GM15510 (cell line): ENCODE data around the gene TXNDC2.

Experiments
- POLR2A ChIP-seq: IDR thresholded peaks from 3 replicates; pipeline ENCODE4 v1.6.1; 2011; ENCODE audit warnings: borderline replicate concordance; ENCODE audit not compliant: insufficient read length; ENCODE audit errors: extremely low read depth

TXNDC2 gene

DNA sequence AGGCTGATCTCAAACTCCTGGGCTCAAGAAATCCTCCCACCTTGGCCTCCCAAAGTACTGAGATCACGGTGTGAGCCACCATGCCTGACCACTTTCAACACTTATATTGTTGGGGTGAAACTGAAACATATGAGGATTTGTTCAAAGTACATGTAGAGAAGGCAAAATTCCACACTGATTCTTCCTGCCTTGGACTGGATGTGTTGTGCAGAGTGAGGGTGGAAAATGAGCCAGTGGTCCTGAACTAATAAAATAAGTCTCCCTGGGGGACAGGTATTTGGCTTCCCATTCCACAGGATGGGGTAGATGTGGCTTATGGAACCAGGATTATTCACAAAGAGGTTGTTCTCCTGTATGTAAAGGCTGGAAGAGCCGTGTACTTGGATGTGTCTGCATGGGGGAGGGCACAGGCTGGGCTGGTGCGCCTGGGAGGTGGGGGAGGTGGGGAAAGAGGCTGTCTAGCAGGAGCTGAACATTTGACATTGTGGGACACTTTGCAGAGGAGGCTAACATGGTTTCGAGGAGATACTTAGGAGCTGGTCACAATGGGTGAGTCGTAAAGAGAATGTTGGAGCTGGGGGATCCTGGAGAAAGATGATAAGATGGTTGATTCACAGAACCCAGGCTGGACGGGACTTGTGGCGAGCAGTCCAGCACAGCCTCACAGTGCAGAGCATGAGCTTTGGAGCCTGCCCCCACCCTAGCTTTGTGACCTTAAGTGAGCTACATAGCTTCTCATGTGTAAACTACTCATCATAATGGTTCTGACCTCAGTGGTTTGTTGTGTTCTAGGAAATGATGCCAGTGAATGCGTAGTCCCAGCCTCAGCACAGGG, at the start of gene TXNDC2:
TXNDC2 (plus strand) TSS at position 804 of the 835 bp plus-strand sequence. CDS start 708 bp downstream, outside the sequence.
- TF ChIP-seq POLR2A, result no peak

DNA sequence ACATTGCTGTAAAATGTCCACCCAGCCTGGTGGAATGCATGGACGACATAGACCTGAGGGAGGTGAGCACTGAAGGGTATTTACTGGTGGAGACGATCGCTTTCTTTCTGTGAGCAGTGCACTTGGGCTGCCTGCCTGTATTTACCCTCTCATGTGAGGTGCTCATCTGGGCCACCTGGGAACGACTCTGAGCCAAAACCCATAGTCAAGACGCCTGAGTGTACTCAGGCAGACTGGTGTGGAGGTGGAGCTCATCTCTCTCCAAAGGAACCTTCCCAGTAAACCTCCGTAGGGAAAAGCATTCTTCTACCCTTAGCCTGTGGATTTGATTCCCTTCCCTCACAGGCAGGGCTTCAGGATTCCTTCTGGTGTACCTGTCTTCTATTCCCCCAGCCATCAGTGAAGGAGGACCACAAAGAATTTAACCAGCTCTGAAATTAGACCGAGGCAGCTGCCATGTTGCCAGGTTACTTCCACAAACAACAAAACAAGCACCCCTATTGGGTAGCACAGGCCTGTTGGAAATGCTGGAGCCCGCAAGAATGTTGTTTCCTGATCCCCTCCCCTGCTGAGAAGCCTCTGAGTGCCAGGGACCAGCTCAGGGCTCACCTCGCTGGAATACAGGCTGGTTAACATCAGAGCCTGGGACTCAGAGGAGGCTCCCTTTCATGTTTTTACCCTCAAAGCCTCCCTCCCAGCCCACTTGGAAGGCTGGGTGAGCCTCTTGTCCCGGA, 47.5 kb upstream of the TXNDC2 start:
- TF ChIP-seq POLR2A, result no peak

DNA sequence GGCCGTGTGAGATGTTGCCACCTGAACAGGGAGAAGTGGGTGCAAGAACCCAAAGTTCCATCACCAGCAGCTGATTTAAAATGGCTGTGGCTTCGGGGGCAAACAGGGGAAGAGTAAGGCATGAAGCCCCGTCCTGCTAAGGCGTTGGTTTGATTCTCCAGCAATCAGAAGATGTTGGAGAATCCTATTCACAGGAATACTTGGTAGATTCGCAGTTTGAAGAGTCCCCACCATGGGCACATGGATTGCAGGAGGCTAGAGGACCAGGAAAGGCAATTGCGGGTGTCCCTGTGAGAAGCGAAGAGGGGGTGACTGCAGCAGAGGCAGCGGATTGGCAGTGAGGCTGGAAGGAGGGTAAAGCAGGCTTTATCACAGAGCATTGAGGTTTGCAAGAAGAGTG, 46.6 kb upstream of the TXNDC2 start:
- no peak for TF ChIP-seq POLR2A

DNA sequence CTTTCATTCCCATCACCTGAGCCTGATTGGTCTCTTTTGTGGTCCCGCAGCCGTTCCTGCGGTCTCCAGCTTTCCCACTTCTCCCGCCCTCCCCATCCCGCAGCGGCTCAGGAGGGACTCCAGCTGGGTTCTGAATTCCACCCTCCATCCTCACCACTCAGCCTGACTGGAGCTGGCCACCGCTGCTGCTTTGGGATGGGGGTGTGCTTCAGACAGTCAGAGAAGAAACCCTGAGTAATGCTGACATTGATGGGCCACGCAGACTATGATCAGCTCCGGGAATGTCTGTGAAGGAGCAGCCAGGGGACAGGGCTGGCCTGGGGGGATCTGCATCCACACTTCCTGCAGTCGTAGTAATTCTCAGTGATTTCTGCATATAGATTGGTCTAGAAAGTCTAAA, 45.9 kb upstream of the TXNDC2 start:
- TF ChIP-seq POLR2A, result no peak

DNA sequence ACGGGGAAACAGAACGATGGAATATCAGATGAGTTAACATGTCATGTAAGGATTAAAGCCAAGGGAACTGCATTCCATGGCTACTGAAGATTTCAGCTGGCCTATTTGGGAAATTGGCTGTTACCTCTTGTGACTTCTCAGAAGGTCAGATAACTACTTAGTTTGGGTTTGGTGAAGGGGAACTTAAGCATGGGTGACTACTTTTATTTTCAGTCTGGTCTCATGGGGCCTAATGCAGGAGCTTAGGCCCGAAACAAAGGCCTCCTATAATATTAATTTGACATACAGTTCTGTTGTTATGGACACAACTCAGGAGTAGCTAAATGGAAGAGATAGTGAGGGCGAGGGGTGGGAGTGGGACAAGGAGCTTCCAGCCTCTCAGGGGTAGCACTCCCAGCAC, 44.0 kb upstream of the TXNDC2 start:
- no peak for TF ChIP-seq POLR2A

DNA sequence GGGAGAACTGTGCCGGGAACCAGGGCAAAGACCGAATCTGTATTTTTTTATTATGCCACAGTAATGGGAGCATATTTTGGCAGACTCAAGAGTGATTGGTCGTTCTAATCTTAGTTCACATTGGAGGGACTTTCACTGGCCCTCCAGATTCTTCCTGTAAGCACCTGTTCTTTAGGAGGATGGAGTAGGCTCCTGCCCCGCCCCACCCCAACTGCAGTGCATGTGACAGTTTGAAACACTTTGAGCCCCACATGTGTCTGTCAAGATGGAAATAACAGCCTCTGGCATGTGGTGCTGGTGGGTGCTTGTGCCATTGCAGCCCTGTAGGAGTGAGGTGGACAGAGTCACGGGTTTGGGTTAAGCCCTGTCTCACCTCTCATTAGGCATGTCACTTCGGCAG, 43.3 kb upstream of the TXNDC2 start:
- no peak for TF ChIP-seq POLR2A

DNA sequence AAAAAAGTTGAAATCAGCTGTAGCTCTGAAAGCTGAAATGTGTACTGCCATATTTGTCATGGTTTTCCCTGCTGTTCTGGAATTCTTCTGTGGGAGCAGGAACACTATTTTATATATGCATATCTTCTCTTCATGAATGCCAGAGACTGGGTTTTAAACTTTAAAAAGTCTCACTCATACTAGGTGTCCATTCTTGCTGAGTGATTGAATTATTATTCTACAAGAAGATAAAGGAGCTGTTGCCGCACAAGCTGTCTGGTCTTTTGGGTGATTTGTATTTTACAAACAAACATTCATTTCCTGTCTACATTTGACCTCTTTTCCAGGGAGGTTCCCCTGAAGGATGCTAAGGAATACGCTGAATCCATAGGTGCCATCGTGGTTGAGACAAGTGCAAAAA, 40.5 kb upstream of the TXNDC2 start:
- no peak for TF ChIP-seq POLR2A

DNA sequence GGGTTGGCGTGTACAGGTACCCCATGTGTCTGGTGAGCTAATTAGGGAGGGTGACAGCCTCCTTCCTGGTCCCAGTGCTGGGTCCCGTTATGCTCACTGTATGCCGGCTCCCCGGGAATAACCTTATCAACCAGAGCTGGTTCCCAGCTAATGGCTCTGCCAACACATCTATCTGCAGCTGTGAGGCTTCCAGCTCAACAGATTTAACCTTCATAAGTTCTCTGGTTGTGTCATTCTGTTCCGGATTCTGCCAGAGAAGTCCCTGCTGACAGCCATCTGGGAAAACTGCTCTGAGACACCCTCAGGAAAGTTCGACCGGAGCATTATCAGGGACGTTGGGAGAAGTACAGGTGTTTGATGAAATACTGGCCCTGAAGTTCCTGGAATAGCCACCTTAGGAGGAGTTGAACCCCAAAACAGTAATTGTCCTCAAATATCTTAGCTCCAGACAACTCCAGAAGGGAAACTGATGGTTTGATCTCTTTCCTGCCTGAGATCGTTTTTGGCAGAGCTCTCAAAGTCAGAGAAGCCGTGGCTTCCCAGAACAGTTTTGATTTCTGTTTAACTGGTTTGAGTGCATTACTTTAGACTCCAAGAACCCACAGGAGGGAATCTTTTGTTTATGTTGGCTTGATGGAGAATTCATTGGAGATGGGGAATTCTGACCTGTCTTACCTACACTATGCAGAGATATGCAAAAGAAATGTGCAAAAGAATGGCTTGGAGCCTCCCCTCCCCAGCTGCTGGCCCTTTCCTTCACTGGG, 39.4 kb upstream of the TXNDC2 start:
- TF ChIP-seq POLR2A, result no peak

DNA sequence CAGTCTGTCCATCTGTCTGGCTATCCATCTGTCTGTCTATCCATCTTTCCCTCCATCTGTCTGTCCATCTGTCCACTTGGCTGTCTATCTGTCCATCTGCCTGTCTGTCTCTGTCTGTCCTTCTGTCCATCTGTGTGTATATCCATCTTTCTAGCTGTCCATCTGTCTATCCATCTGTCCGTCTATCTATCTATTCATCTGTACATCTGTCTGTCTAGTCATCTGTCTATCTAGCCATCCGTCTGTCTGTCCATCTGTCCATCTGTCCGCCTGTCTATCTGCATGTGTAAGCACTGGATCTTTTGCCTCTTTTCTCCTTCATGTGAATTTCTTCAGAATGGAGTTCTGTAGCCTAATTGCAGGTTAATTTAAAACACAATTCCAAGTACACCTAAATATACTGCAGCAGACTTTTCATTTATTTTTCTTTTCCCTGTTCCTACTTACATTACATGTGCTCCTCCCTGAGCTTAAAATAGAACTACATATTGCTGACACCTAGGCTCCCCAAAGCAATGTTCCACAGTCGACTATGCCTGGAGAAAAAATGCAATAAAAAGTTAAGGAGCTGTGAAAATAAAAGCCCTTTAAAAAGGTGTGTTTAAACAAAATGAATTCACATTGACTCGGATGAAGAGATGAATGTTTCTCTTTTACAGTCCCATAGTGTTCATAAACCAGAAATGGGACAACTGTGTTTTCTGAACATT, 37.4 kb upstream of the TXNDC2 start:
- TF ChIP-seq POLR2A, result no peak

DNA sequence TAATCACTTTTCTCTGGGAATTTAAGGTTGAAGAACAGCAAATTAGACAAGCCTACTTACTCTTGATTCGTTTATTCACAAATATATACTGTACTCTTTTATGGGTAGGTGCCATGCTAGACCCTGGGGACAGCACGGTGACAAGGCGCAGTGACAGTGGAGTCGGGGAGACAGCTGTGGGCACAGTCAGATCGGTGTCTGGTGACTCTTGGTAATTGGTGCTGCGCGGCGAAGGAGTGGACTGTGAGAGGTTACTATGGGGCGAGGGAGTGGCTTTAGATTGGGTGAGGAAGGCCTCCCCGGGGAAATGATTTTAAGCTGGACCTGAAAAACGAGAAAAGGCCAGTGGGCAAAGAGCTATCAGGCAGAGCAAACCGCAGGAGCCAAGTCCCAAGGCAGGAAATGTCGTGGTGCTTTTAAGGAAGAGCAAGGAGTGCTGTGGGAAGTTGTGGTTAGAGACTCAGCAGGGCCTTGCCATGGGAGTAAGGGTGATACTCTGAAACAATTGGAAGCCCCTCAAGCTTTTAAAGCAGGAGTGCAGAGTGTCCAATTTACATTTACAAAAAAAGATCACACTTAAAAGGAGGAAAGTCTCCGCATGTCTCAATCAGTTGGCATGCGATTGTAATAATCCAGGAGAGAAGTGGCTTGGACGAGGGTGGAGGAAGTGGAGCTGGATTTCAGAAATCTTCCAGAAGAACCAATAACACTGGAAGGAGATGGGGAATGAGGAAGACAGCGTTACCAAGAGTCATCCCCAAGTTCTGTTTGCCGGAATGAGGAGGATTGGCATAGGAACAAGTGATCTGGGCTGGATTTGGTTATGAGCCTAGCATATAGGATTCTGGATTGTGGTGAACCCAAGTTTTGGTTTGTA, 36.1 kb upstream of the TXNDC2 start:
- TF ChIP-seq POLR2A, result no peak

DNA sequence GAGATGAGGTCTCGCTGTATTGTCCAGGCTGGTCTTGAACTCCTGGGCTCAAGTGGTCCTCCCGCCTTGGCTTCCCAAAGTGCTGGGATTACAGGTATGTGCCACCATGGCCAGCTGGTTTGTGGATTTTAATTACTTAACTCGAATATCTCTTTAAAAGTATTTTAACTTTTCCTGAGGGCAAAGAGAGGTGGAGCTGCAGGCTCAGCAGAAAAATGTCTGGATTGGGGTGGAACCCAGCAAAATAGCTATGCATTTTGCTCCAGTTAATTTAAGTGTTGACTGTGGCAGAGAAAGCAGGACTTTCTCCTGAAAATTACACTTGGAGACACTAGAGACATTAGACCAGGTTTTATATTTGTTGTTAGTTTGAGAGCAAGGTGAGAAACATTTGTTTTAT, 35.5 kb upstream of the TXNDC2 start:
- TF ChIP-seq POLR2A, result no peak

DNA sequence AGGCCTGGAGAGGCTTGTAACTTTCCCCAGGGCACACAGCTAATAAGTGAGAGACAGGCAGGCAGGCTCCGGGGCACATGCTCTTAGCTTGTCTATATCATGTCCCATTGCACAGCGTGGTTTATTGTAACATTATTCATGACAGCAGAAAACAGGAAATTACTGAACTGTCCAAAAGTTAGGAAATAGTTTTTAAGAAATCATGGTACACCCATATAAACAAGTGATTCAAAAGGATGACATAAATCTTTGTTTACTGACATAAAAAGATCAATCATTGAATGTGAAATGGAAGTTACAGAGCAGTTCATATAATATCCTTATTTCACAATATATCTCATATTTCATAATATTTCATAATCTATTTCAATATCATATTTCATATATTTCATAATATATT, 34.3 kb upstream of the TXNDC2 start:
- TF ChIP-seq POLR2A, result no peak

DNA sequence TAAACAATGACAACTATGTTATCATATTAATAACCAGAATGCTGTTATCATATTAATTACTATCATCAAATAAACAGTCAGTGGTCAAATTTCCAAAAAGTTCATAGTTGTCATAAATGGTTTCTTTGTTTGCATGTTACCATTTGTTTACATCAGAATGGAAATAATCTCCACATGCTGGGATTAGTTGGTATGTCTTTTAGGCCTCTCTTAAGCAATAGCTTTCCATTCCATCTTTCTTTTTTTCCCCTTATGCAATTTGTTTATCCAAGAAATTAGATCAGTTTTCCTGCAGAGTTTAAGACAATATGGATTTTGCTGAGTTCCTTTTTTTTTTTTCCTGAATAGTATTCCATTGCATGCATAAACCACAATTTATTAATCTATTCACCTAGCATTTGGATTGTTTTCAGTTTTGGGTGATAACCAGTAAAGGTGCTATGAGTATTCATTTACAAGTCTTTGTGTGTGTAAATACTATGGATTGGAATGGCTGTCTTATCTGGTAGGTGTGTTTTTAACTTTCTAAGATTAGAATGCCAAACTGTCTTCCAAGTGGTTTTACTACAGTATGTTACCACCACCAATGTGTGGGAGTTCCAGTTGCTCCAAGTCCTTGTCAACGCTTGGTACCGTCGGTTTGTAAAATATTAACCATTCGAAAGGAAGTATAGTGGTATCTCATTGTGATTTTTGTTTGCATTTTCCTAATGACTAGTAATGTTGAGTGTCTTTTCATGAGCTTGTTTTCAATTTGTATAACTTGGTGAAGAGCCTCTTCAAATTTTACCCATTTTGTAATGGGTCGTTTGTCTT, 33.3 kb upstream of the TXNDC2 start:
- no peak for TF ChIP-seq POLR2A
